HAP-1 (cell line): ENCODE results near the gene RPL15.
A peak's percentile ranks its signal among the peaks of the same experiment; 100 is the strongest.

Experiments
- DNase-seq, 2 experiments: peaks; one replicate each; pipeline ENCODE4 v3.0.0-alpha.2; 2016 to 2020; ENCODE audit warnings: low spot score in 2 of 2
- H3K27me3 ChIP-seq: fragments of 250-450 bp; sonication (Bioruptor Pico); 2 replicates; pipeline ENCODE4 v1.5.1; 2020; ENCODE audit warnings: low read depth, mild to moderate bottlenecking, moderate library complexity
- H3K36me3 ChIP-seq: fragments of 250-450 bp; sonication (Bioruptor Pico); replicated peaks from 2 replicates; pipeline ENCODE4 v1.5.1; 2020; ENCODE audit warnings: mild to moderate bottlenecking
- H3K4me1 ChIP-seq: fragments of 250-450 bp; sonication (Bioruptor Pico); 2 replicates; pipeline ENCODE4 v1.5.1; 2020; ENCODE audit warnings: mild to moderate bottlenecking
- H3K4me3 ChIP-seq: fragments of 250-450 bp; sonication (Bioruptor Pico); 2 replicates; pipeline ENCODE4 v1.5.1; 2020; ENCODE audit warnings: mild to moderate bottlenecking, moderate library complexity
- H3K9me3 ChIP-seq: fragments of 250-450 bp; sonication (Bioruptor Pico); 2 replicates; pipeline ENCODE4 v1.5.1; 2020; ENCODE audit warnings: mild to moderate bottlenecking, moderate library complexity
- in situ Hi-C: fragments of 300-500 bp; cut with MboI; formaldehyde crosslinking; loops from 3 replicates; pipeline ENCODE4 v1.14.3; 2020; ENCODE audit warnings: low sequenced_read_pairs, inconsistent platforms, mixed read lengths

RPL15 gene

DNA sequence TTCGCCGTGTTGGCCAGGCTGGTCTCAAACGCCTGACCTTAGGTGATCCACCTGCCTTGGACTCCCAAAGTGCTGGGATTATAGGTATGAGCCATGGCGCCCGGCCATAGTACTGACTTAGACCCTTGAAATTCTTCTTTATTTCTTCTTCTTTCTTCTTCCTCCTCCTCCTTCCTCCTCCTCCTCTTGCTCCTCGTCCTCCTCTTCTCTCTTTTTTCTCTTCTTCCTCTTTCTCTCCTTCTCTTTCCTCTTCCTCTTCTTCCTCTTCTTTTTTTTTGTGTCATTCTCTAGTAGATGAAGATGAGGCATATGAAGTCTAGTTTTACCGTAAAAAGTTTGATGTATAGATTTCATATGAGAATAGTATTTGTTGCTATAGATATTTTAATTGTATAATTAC, 9.3 kb downstream of the RPL15 start:
- H3K4me1 ChIP-seq = no peaks in the 10 kb centered on the region
- no peaks in the 10 kb centered on the region for H3K27me3 ChIP-seq
- H3K36me3 ChIP-seq = no peaks in the 10 kb centered on the region
- no peak overlapping the region for H3K4me3 ChIP-seq
- no peak for DNase-seq
- in situ Hi-C loops = no loop called here
- no peaks in the 10 kb centered on the region for H3K9me3 ChIP-seq

DNA sequence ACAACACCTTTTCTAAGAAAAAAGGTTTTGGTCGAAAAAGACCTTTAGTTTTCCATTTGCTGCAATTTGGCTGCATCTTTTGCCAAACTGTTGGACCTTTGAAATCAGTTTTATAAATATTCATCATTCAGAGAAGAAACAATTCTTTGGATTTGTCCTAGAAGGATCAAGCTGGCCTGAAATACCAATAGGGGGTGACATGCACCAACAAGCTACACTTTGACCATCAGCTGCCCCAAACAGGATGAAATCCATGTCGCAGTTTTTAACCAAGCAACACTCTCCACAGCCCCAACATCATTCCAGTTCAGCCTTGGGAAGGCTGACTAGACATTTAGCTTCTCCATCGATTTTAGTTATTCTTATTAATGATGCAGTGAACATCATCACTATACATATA, 9.8 kb downstream of the RPL15 start:
- in situ Hi-C loops = no loop called here
- H3K27me3 ChIP-seq = no peaks in the 10 kb centered on the region
- no peaks in the 10 kb centered on the region for H3K4me1 ChIP-seq
- H3K36me3 ChIP-seq = no peaks in the 10 kb centered on the region
- DNase-seq = no peak
- H3K9me3 ChIP-seq = no peaks in the 10 kb centered on the region
- no peak overlapping the region for H3K4me3 ChIP-seq

DNA sequence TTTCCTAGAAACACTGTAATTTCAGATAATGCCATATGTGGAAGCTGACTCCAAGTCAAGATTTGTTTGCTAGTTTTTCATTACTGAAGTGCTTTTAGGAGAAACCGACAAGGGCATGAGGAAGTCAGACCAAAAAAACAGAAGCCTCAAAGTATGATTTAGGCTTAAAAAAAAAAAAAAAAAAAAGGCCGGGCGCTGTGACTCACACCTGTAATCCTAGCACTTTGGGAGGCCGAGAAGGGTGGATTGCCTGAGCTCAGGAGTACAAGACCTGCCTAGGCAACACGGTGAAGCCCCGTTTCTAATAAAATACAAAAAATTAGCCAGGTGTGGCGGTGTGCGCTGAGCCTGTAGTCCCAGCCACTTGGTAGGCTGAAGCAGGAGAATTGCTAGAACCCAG, 11.6 kb downstream of the RPL15 start:
- DNase-seq = no peak
- Histone ChIP-seq H3K4me3 (no peak overlapping the region), H3K4me1 (no peaks in the 10 kb centered on the region), H3K9me3 (no peaks in the 10 kb centered on the region), H3K36me3 (no peaks in the 10 kb centered on the region), H3K27me3 (no peaks in the 10 kb centered on the region)
- in situ Hi-C loops = no loop called here

DNA sequence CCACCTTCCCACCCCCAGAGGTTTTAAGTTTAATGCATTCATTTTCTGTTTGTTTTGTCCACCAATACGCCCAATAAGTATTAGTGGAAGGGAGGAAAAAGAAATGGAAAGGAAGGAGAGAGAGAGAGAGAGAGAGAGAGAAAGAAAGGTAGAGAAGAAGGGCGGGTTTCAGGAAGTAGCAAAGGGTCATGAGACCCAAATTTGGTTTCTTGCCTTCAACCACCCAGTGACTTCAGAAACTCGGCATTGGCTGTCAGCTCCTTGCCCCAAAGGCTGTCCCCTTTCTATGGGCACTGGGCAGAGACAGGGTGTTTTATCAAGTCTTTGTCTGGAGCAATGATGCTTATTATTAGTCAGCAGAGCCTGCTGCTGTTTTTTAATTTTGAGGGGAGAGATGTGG, 14.7 kb downstream of the RPL15 start:
- no peaks in the 10 kb centered on the region for H3K4me1 ChIP-seq
- H3K27me3 ChIP-seq = no peaks in the 10 kb centered on the region
- H3K9me3 ChIP-seq = no peaks in the 10 kb centered on the region
- DNase-seq = no peak
- no peak overlapping the region for H3K4me3 ChIP-seq
- in situ Hi-C loops = no loop called here
- no peaks in the 10 kb centered on the region for H3K36me3 ChIP-seq

DNA sequence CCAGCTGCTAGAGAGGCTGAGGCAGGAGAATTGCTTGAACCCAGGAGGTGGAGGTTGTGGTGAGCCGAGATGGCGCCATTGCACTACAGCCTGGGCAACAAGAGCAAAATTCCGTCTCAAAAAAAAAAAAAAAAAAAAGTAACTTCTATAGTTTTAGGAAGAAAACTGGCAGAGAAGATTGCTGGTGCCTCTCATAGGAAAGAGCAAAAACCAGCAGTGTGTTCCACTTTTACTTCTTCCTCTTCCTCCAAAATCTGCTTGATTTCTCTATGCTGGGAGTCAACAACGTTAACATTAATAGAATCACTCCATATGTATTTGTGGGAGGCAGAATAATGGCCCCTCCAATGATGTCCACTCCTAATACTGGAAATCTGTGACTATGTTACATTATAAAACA, 15.6 kb downstream of the RPL15 start:
- no peak overlapping the region for H3K4me3 ChIP-seq
- no peaks in the 10 kb centered on the region for H3K9me3 ChIP-seq
- no peaks in the 10 kb centered on the region for H3K4me1 ChIP-seq
- no peak for DNase-seq
- H3K36me3 ChIP-seq = no peaks in the 10 kb centered on the region
- in situ Hi-C loops = no loop called here
- no peaks in the 10 kb centered on the region for H3K27me3 ChIP-seq

DNA sequence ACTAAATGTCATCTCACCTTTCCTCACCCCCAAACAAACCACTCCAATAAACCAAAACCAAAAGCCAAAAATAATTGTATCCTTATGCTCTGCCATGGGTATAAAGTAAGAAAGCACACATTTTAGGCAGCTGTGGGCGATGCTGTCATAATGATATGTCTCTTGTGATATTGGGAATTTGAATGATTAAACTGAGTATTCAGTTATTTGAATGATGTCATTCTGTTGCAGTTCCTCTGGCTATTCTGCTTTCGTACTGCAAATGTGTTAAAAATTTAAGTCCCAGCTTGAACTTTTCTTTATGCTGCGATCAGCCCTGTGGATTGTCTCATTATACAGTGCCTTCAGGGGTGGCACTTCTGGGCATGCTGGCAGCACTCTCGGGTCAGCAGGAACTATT, 17.3 kb downstream of the RPL15 start:
- Histone ChIP-seq H3K27me3 (no peaks in the 10 kb centered on the region), H3K4me3 (no peak overlapping the region), H3K9me3 (no peaks in the 10 kb centered on the region), H3K36me3 (no peaks in the 10 kb centered on the region), H3K4me1 (no peaks in the 10 kb centered on the region)
- in situ Hi-C loops = no loop called here
- DNase-seq = no peak

DNA sequence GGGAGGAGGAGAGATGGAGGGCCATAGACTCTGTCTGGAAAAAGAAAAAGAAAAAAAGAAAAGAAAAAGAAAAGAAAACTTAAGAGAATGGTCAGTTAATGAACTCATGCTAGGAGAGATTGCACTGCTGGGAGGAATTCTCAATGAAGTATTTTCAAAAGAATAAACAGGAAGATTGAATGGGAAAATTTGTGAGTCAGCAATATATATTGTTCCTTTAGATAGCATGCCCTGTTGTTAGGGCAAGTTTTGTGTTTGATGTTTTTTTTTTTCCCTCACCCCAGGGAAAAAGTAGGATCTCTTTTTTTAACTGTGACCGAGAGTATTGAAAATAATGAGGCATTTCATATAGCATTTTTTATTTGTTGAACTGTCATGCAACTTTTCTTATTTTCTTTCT, 20.4 kb downstream of the RPL15 start:
- no peaks in the 10 kb centered on the region for H3K27me3 ChIP-seq
- H3K36me3 ChIP-seq = no peaks in the 10 kb centered on the region
- H3K4me1 ChIP-seq = no peaks in the 10 kb centered on the region
- no peaks in the 10 kb centered on the region for H3K9me3 ChIP-seq
- no peak for DNase-seq
- H3K4me3 ChIP-seq = no peak overlapping the region
- in situ Hi-C loops = no loop called here

DNA sequence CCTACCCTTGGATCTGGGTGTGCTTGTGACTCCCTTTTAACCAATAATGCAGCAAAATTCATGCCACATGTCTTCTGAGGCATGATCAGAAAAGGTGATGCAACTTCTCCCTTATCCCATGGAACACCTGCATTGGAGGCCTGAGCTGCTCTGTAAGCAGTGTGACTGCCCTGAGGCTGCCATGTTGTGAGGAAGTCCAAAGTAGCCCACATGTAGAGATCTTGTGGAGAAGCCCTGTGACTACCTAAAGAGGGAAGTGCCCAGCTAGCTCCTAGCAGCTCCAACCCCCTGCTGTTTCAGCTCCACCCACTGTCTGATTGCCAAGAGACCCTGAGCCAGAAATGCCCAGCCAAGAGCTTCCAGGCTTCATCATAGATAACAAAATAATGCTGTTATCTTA, 21.8 kb downstream of the RPL15 start:
- no peak for DNase-seq
- in situ Hi-C loops = no loop called here
- H3K9me3 ChIP-seq = no peaks in the 10 kb centered on the region
- no peaks in the 10 kb centered on the region for H3K27me3 ChIP-seq
- no peak overlapping the region for H3K4me3 ChIP-seq
- no peaks in the 10 kb centered on the region for H3K36me3 ChIP-seq
- no peaks in the 10 kb centered on the region for H3K4me1 ChIP-seq

DNA sequence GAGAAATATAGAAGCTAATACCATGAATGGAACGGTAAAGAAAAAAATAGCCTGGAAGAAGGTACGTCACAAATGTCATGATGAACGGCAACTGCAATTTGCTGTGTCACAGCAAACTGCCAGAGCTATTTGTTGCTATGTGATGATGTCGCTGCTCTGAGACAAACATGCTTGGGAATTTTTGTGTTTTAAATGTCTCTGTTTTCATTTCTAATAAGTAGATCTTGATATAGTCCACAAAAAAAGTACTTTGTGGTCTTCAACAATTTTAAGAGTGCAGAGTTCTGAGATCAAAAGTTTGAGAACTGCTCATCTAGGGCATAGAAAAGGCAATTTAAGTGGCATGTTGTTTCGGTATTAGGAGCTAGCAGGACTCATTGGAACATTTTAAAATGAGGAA, 23.8 kb downstream of the RPL15 start:
- DNase-seq = no peak
- Histone ChIP-seq H3K27me3 (no peaks in the 10 kb centered on the region), H3K36me3 (no peaks in the 10 kb centered on the region), H3K4me3 (no peak overlapping the region), H3K4me1 (peaks cover 5% of the 10 kb centered on the region; the same call in 1 of the 2 replicates), H3K9me3 (no peaks in the 10 kb centered on the region)
- in situ Hi-C loops = no loop called here

DNA sequence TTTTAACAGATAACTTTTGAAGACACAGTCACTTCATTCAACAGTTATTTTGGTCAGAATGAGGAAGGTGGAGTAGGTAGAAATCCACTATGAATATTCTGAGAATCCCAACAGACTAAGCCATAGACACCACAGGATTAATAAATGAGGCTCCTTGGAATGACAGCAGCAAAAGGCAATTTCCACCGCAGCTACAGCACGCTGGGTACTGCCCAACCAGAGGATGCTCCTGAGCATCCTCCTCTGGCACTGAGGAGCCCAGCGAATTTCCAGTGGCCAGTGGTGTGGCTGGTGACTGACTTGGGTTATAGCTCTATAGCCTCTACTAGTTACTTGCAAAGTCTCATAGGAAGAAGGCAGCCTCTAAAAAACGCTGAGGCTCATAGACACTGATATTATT, 24.5 kb downstream of the RPL15 start:
- DNase-seq = no peak
- H3K4me3 ChIP-seq = no peak overlapping the region
- H3K4me1 ChIP-seq = peaks cover 6% of the 10 kb centered on the region
- H3K27me3 ChIP-seq = no peaks in the 10 kb centered on the region
- no peaks in the 10 kb centered on the region for H3K36me3 ChIP-seq
- no peaks in the 10 kb centered on the region for H3K9me3 ChIP-seq
- in situ Hi-C loops = no loop called here

DNA sequence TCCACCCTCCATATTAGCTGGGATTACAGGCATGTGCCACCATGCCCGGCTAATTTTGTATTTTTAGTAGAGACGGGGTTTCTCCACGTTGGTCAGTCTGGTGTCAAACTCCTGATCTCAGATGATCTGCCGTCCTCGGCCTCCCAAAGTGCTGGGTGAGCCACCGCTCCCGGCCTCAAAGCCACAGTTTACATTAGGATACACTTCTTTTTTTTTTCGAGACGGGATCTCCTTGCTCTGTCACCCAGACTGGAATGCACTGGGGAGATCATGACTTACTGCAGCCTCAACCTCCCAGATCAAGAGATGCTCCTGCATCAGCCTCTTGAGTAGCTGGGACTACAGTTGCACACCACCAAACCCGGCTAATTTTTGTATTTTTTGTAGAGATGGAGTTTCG, 25.6 kb downstream of the RPL15 start:
- no peaks in the 10 kb centered on the region for H3K27me3 ChIP-seq
- no peaks in the 10 kb centered on the region for H3K36me3 ChIP-seq
- H3K9me3 ChIP-seq = no peaks in the 10 kb centered on the region
- peaks cover 17% of the 10 kb centered on the region for H3K4me1 ChIP-seq
- no peak for DNase-seq
- in situ Hi-C loops = no loop called here
- H3K4me3 ChIP-seq = no peak overlapping the region

DNA sequence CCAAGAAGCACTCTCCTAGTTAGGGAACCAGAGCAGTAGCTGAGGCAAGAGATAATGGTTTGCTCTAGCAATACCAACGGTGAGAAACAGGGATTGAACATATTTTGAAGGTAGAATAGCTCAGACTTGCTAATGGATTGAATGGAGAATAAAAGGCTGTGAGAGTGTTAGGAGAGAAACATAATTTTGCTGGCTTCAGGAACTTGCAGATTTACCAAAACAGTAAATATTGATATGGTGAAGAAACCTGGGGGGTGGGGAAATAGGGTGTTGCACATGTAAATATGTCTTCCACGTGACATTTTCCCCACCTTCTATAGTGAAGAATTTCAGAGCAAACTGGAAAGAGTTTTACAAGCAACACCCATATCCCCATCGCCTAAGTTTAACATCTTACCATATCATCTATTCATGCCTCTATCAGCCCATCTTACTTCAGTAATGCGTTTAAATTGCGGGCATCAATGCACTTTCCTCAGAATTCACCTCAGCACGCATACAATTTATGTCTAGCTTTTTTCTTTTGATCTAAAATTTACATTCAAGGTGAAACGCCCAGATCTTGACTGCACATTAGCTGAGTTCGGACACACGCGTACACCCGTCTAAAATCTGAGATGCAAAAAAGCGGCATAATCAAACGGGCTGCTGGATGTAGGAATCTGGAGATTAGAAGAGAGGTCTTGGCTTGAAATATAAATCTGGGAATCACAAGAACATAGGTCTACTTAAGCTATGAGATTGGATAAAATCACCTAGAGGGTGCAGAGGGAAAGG, 27.3 kb downstream of the RPL15 start:
- DNase-seq = no peak
- peak overlapping the region; percentile 53 for H3K4me3 ChIP-seq
- H3K36me3 ChIP-seq = no peaks in the 10 kb centered on the region
- H3K27me3 ChIP-seq = no peaks in the 10 kb centered on the region
- in situ Hi-C loops = no loop called here
- peaks cover 21% of the 10 kb centered on the region for H3K4me1 ChIP-seq
- H3K9me3 ChIP-seq = no peaks in the 10 kb centered on the region

DNA sequence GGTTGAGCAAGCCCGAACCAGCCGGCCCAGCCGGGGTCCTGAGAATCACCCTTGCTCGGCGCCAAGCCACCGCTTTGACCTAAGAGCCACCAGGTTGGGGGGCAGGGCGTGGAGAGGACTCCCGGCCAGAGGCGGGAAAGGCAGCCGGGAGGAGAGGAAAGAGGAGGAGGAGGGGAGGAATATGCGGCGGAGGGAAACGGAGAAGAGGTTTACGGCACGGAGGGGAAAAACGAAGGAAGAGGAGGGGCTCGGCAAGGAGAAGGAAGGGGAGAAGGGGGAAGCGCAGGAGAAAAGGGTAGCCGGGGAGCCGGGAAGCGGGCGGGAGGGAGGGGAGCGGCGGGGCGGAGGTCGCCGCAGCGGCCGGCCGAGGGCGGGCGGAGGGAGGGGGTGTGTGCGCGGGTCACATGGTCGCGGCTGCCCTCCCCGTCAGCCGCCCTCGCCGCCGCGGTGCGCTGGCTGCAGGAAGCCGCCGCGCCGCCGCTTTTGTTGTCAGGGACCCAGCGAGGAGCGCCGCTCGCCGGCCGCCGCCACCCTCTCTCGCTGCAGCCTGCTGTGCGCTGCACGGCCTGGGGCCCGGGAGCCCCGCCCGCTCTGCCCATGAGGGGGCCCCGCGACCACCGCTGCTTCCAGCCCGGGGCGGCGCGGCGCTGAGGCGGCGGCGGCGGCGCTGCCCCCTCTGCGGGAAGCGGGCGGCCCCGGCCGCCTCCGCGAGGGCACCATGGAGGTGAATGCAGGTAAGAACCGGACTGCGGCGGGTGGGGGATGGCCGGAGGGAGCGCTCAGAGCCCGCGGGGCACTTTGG, 28.1 kb downstream of the RPL15 start, which contains the start of gene NR1D2:
Gene NR1D2 (plus strand): TSS at position 426 of the 802 bp plus-strand sequence. CDS start 293 bp downstream, at position 719.
- Histone ChIP-seq H3K9me3 (no peaks in the 10 kb centered on the region), H3K27me3 (no peaks in the 10 kb centered on the region), H3K4me1 (peaks cover 25% of the 10 kb centered on the region), H3K36me3 (no peaks in the 10 kb centered on the region), H3K4me3 (peak within 1 kb of the TSS; percentile 70)
- in situ Hi-C loops = no loop called here
- DNase-seq = peak; percentile 83 to 91

DNA sequence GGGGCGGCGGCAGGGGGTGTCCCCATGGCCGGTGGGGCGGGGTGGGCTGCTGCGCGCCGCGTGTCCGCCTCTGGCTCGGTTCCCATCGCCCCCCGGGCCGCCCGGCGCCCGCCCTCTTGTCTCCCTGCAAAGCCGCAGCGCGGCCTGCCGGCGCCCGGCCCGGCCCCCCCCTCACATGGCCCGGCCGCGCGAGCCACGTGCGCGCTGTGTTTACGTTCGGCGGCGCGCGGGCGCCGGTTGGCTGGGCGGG, 28.7 kb downstream of the RPL15 start:
- Histone ChIP-seq H3K9me3 (no peaks in the 10 kb centered on the region), H3K36me3 (no peaks in the 10 kb centered on the region), H3K4me1 (peaks cover 25% of the 10 kb centered on the region), H3K4me3 (peak overlapping the region; percentile 53), H3K27me3 (no peaks in the 10 kb centered on the region)
- in situ Hi-C loops = no loop called here
- DNase-seq = no peak
